SK-N-SH treated with all-trans-retinoic acid at 6 μM for 48 hours (cell line): ENCODE results near the gene SLC25A26.

Experiments
- ATAC-seq: fragments of 200-7000 bp; cut with Tn5 transposase; 3 replicates; pipeline ENCODE4 v1.9.1; 2020; ENCODE audit warnings: mild to moderate bottlenecking, moderate library complexity
- ARNTL ChIP-seq: fragments of 450-650 bp; formaldehyde crosslinking; IDR thresholded peaks from 2 replicates; pipeline ENCODE4 v1.5.0; 2020; ENCODE audit warnings: low read depth, mild to moderate bottlenecking, moderate library complexity, borderline replicate concordance
- BACH2 ChIP-seq: fragments of 250-450 bp; sonication (Bioruptor Pico); IDR thresholded peaks from 2 replicates; pipeline ENCODE4 v1.9.0; 2021; ENCODE audit warnings: mild to moderate bottlenecking, borderline replicate concordance
- CSDC2 ChIP-seq: fragments of 250-450 bp; sonication (Bioruptor Pico); IDR thresholded peaks from 2 replicates; pipeline ENCODE4 v1.5.0; 2020; ENCODE audit warnings: mild to moderate bottlenecking, moderate library complexity
- CSRNP3 ChIP-seq: fragments of 250-450 bp; sonication (Bioruptor Pico); IDR thresholded peaks from 2 replicates; pipeline ENCODE4 v1.5.1; 2021; ENCODE audit warnings: mild to moderate bottlenecking, moderate library complexity
- GLIS3 ChIP-seq: fragments of 250-450 bp; sonication (Bioruptor Pico); IDR thresholded peaks from 2 replicates; pipeline ENCODE4 v1.5.0; 2020; ENCODE audit warnings: mild to moderate bottlenecking, moderate library complexity
- ISL1 ChIP-seq: fragments of 250-450 bp; sonication (Bioruptor Pico); IDR thresholded peaks from 2 replicates; pipeline ENCODE4 v2.1.2; 2022; ENCODE audit warnings: mild to moderate bottlenecking, moderate library complexity
- POU6F1 ChIP-seq: fragments of 250-450 bp; sonication (Bioruptor Pico); IDR thresholded peaks from 2 replicates; pipeline ENCODE4 v1.8.0; 2021; ENCODE audit warnings: low read depth, mild to moderate bottlenecking, moderate library complexity, borderline replicate concordance
- PPARA ChIP-seq: fragments of 250-450 bp; sonication (Bioruptor Pico); IDR thresholded peaks from 2 replicates; pipeline ENCODE4 v1.5.0; 2020; ENCODE audit warnings: mild to moderate bottlenecking, borderline replicate concordance
- RARB ChIP-seq: fragments of 250-450 bp; sonication (Bioruptor Pico); IDR thresholded peaks from 2 replicates; pipeline ENCODE4 v1.8.0; 2021; ENCODE audit warnings: mild to moderate bottlenecking, moderate library complexity
- SNAI2 ChIP-seq: fragments of 250-450 bp; sonication (Bioruptor Pico); IDR thresholded peaks from 2 replicates; pipeline ENCODE4 v1.5.0; 2020; ENCODE audit warnings: mild to moderate bottlenecking, moderate library complexity
- TCF4 ChIP-seq: fragments of 250-450 bp; sonication (Bioruptor Pico); IDR thresholded peaks from 2 replicates; pipeline ENCODE4 v1.8.0; 2021; ENCODE audit warnings: mild to moderate bottlenecking, moderate library complexity, borderline replicate concordance
- TOX ChIP-seq: fragments of 250-450 bp; sonication (Bioruptor Pico); IDR thresholded peaks from 2 replicates; pipeline ENCODE4 v1.8.0; 2021; ENCODE audit warnings: mild to moderate bottlenecking, moderate library complexity, borderline replicate concordance
- ZC3H10 ChIP-seq: fragments of 250-450 bp; sonication (Bioruptor Pico); IDR thresholded peaks from 2 replicates; pipeline ENCODE4 v1.5.1; 2021; ENCODE audit warnings: mild to moderate bottlenecking, moderate library complexity
- ZFP3 ChIP-seq: fragments of 250-450 bp; sonication (Bioruptor Pico); IDR thresholded peaks from 2 replicates; pipeline ENCODE4 v1.5.0; 2020; ENCODE audit warnings: mild to moderate bottlenecking, moderate library complexity
- ZFP30 ChIP-seq: fragments of 450-650 bp; formaldehyde crosslinking; IDR thresholded peaks from 2 replicates; pipeline ENCODE4 v1.5.0; 2022; ENCODE audit warnings: mild to moderate bottlenecking, moderate library complexity
- ZNF565 ChIP-seq: fragments of 450-650 bp; formaldehyde crosslinking; conservative IDR thresholded peaks from 2 replicates; pipeline ENCODE4 v1.5.0; 2020; ENCODE audit warnings: low read depth, mild to moderate bottlenecking, moderate library complexity
- ZNF70 ChIP-seq: fragments of 450-650 bp; formaldehyde crosslinking; IDR thresholded peaks from 2 replicates; pipeline ENCODE4 v1.5.0; 2020; ENCODE audit warnings: mild to moderate bottlenecking, moderate library complexity
- ZNF8 ChIP-seq: fragments of 450-650 bp; formaldehyde crosslinking; IDR thresholded peaks from 2 replicates; pipeline ENCODE4 v1.5.0; 2020; ENCODE audit warnings: mild to moderate bottlenecking, moderate library complexity
- TF ChIP-seq, protein P1 (sequence below): fragments of 250-450 bp; sonication (Bioruptor Pico); IDR thresholded peaks from 2 replicates; pipeline ENCODE4 v1.8.0; 2020; ENCODE audit warnings: mild to moderate bottlenecking, moderate library complexity, borderline replicate concordance
- TF ChIP-seq, protein P2 (sequence below): fragments of 250-450 bp; sonication (Bioruptor Pico); IDR thresholded peaks from 2 replicates; pipeline ENCODE4 v1.5.1; 2020; ENCODE audit warnings: low read depth, mild to moderate bottlenecking, moderate library complexity

SLC25A26 gene

GRCh38 chr3:66353530-66353929 is 132.7 kb downstream of the SLC25A26 start:
- no peak for ATAC-seq
- TF ChIP-seq, protein P1, sequence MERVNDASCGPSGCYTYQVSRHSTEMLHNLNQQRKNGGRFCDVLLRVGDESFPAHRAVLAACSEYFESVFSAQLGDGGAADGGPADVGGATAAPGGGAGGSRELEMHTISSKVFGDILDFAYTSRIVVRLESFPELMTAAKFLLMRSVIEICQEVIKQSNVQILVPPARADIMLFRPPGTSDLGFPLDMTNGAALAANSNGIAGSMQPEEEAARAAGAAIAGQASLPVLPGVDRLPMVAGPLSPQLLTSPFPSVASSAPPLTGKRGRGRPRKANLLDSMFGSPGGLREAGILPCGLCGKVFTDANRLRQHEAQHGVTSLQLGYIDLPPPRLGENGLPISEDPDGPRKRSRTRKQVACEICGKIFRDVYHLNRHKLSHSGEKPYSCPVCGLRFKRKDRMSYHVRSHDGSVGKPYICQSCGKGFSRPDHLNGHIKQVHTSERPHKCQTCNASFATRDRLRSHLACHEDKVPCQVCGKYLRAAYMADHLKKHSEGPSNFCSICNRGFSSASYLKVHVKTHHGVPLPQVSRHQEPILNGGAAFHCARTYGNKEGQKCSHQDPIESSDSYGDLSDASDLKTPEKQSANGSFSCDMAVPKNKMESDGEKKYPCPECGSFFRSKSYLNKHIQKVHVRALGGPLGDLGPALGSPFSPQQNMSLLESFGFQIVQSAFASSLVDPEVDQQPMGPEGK (CRISPR knock-in tag) = no peak
- no peak for TF ChIP-seq SNAI2 (CRISPR knock-in tag)
- TF ChIP-seq GLIS3 (CRISPR knock-in tag) = no peak
- TF ChIP-seq ZFP3 (CRISPR knock-in tag) = no peak
- no peak for TF ChIP-seq POU6F1 (CRISPR knock-in tag)
- TF ChIP-seq CSRNP3 (CRISPR knock-in tag) = no peak
- TF ChIP-seq RARB (CRISPR knock-in tag) = no peak
- TF ChIP-seq ZNF565 (CRISPR knock-in tag) = no peak
- TF ChIP-seq, protein P2, sequence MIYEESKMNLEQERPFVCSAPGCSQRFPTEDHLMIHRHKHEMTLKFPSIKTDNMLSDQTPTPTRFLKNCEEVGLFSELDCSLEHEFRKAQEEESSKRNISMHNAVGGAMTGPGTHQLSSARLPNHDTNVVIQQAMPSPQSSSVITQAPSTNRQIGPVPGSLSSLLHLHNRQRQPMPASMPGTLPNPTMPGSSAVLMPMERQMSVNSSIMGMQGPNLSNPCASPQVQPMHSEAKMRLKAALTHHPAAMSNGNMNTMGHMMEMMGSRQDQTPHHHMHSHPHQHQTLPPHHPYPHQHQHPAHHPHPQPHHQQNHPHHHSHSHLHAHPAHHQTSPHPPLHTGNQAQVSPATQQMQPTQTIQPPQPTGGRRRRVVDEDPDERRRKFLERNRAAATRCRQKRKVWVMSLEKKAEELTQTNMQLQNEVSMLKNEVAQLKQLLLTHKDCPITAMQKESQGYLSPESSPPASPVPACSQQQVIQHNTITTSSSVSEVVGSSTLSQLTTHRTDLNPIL (CRISPR knock-in tag) = no peak
- no peak for TF ChIP-seq CSDC2 (CRISPR knock-in tag)
- TF ChIP-seq ZNF70 (CRISPR knock-in tag) = no peak
- no peak for TF ChIP-seq TCF4 (CRISPR knock-in tag)

GRCh38 chr3:66354001-66354400 is 133.2 kb downstream of the SLC25A26 start:
- ATAC-seq = no peak
- TF ChIP-seq PPARA = no peak
- TF ChIP-seq ZNF70 (CRISPR knock-in tag) = no peak
- TF ChIP-seq ZFP30 (CRISPR knock-in tag) = no peak
- TF ChIP-seq ARNTL (CRISPR knock-in tag) = no peak
- TF ChIP-seq RARB (CRISPR knock-in tag) = no peak
- no peak for TF ChIP-seq TOX (CRISPR knock-in tag)
- no peak for TF ChIP-seq POU6F1 (CRISPR knock-in tag)
- TF ChIP-seq TCF4 (CRISPR knock-in tag) = no peak
- TF ChIP-seq ZNF8 (CRISPR knock-in tag) = no peak

GRCh38 chr3:66355394-66355793 is 134.6 kb downstream of the SLC25A26 start:
- no peak for ATAC-seq

More at GRCh38 chr3:66355394-66355793, 134.6 kb downstream of the SLC25A26 start:
- TF ChIP-seq ISL1 (CRISPR knock-in tag) (no peak), ZNF565 (CRISPR knock-in tag) (no peak), PPARA (no peak), ARNTL (CRISPR knock-in tag) (no peak), ZC3H10 (CRISPR knock-in tag) (no peak), BACH2 (CRISPR knock-in tag) (no peak), CSDC2 (CRISPR knock-in tag) (no peak), ZFP30 (CRISPR knock-in tag) (no peak), ZFP3 (CRISPR knock-in tag) (no peak)
- TF ChIP-seq, protein P2 (CRISPR knock-in tag) = no peak
- TF ChIP-seq, protein P1 (CRISPR knock-in tag) = no peak
- TF ChIP-seq, all 23 proteins: peak for 0
